ENCODE results near the gene FUBP1. TPM values are rescaled to one million over a fixed set of nuclear protein-coding genes. Genes with fewer than 3 reads are reported as not detected.

The FUBP1 gene
- total and polyA plus RNA-seq, 2 of the 8 experiments (the other 6 are each of a cell fraction or from before 2014, with no cell fraction given): 184 to 201 TPM

DNA sequence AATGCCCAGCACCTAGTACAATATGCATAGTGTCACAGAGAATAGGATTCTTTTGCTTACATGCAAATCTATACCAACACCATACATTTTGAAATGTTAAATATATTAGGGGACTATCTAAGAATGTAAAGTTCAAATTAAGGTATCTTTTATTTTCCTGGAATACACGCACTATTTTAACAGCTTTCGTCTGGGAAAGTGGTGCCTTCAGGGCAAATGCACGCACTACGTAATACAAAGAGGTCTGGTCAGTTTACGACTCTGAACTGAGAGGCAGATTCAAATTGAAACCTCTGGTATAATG is 931 bp downstream of the FUBP1 start:
- FAIRE-seq (no peak), DNase-seq (ENCODE audit: low read depth in 1 of 2, low spot score in 2 of 2) (no peak)
- Histone ChIP-seq H3K27ac (ENCODE audit: low read depth, low read length) (peak overlapping the region; percentile 98), H2AK5ac (ENCODE audit: low read depth, low read length) (no peak overlapping the region; the same call in 1 of the 2 replicates), H3K4me2 (ENCODE audit: insufficient read depth in 1 of 2, low read depth in 2 of 2, low read length in 2 of 2) (peak overlapping the region; percentile 73 to 78), H2BK12ac (ENCODE audit: low read depth, low read length) (no peak overlapping the region; the same call in 1 of the 2 replicates), H2BK15ac (ENCODE audit: low read length) (no peak overlapping the region), H4K8ac (ENCODE audit: extremely low read depth, insufficient read depth, low read length) (no peak overlapping the region), H4K20me1 (replicated peaks in 1 of 2; ENCODE audit: control insufficient read depth in 1 of 2, insufficient read depth in 2 of 2, low read length in 2 of 2) (peaks cover 14 to 26% of the 10 kb centered on the region in 2 experiments), H3K79me1 (ENCODE audit: low read depth, low read length) (no peaks in the 10 kb centered on the region; the same call in 1 of the 2 replicates), H3K36me3 (ENCODE audit: control insufficient read depth in 2 of 4, insufficient read depth in 4 of 4, low read length in 3 of 4) (peaks cover 0 to 36% (median 0%) of the 10 kb centered on the region in 4 experiments; a peak in 2 of 8 replicates), H3K9me3 (ENCODE audit: insufficient read depth in 2 of 2, low read depth in 1 of 2, low read length in 1 of 2) (no peaks in the 10 kb centered on the region), H3K18ac (ENCODE audit: extremely low read depth, low read length) (no peak overlapping the region), H3K4me1 (replicated peaks in 1 of 4; ENCODE audit: control insufficient read depth in 3 of 4, insufficient read depth in 4 of 4, low read length in 3 of 4) (peaks cover 0 to 15% (median 6%) of the 10 kb centered on the region in 4 experiments; a peak in 4 of 7 replicates), H3K23me2 (ENCODE audit: low read depth, low read length) (peaks cover 7% of the 10 kb centered on the region; the same call in 1 of the 2 replicates), H3K23ac (ENCODE audit: insufficient read length) (no peak overlapping the region), H4K5ac (ENCODE audit: insufficient read length, low read depth, low read length) (no peak overlapping the region), H2BK20ac (ENCODE audit: low read length) (no peak overlapping the region), H2AFZ (ENCODE audit: low read length) (no peak overlapping the region), H3K4ac (replicated peaks; ENCODE audit: insufficient read length, low read depth, low read length) (no peak overlapping the region), H3K79me2 (ENCODE audit: control insufficient read depth in 1 of 2, insufficient read depth in 2 of 2, low read length in 2 of 2) (peaks cover 47 to 95% of the 10 kb centered on the region in 2 experiments), H4K91ac (replicated peaks; ENCODE audit: insufficient read length, low read length) (no peak overlapping the region), H2BK120ac (replicated peaks; ENCODE audit: low read depth, low read length) (no peak overlapping the region), H3K27me3 (replicated peaks in 1 of 4; ENCODE audit: control insufficient read depth in 3 of 4, extremely low read depth in 1 of 4, insufficient read depth in 3 of 4, low read length in 3 of 4) (no peaks in the 10 kb centered on the region), H2BK5ac (ENCODE audit: low read depth, low read length) (peak overlapping the region; percentile 99; the same call in 1 of the 2 replicates), H3K9ac (replicated peaks in 1 of 4; ENCODE audit: extremely low read depth in 1 of 4, low read depth in 3 of 4, low read length in 3 of 4) (peak overlapping the region; percentile 100), H3K14ac (ENCODE audit: insufficient read length) (no peak overlapping the region), H3K56ac (replicated peaks; ENCODE audit: insufficient read length, low read depth, low read length) (no peak overlapping the region), H3K4me3 (ENCODE audit: extremely low read depth in 1 of 4, insufficient read depth in 2 of 4, low read depth in 3 of 4, low read length in 4 of 4) (peak overlapping the region; percentile 95 to 100 (median 99))
- WGBS, 2 experiments (ENCODE audit: extremely low coverage in 1 of 2, insufficient coverage in 1 of 2, insufficient read length in 1 of 2, insufficient replicate concordance in 2 of 2, low coverage in 1 of 2, low lambda C conversion rate in 2 of 2, missing lambda C conversion rate in 1 of 2): 0% methylated on average over 5 of the region's 5 CpGs; no CpG with 5 or more reads in 1 of the 2 experiments
- CTCF ChIA-PET (ENCODE audit: partially characterized antibody): interaction anchor here (0.8 to 3.5 kb wide), 5 partner anchors 9 to 136 kb away, joined by 3 to 20 read pairs (median 3); partner anchors contain the start of gene NEXN
- POLR2A ChIA-PET (ENCODE audit: partially characterized antibody): interaction anchor here (0.9 to 9.3 kb wide), 30 partner anchors 11 to 296 kb away, joined by 3 to 180 read pairs (median 5); partner anchors contain the start of genes DNAJB4, GIPC2, NEXN and ZZZ3
- TF ChIP-seq, protein P1, sequence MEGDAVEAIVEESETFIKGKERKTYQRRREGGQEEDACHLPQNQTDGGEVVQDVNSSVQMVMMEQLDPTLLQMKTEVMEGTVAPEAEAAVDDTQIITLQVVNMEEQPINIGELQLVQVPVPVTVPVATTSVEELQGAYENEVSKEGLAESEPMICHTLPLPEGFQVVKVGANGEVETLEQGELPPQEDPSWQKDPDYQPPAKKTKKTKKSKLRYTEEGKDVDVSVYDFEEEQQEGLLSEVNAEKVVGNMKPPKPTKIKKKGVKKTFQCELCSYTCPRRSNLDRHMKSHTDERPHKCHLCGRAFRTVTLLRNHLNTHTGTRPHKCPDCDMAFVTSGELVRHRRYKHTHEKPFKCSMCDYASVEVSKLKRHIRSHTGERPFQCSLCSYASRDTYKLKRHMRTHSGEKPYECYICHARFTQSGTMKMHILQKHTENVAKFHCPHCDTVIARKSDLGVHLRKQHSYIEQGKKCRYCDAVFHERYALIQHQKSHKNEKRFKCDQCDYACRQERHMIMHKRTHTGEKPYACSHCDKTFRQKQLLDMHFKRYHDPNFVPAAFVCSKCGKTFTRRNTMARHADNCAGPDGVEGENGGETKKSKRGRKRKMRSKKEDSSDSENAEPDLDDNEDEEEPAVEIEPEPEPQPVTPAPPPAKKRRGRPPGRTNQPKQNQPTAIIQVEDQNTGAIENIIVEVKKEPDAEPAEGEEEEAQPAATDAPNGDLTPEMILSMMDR (IDR thresholded peaks at IDR 0.05; ENCODE audit: control extremely low read depth in 1 of 3, insufficient read depth in 1 of 3, low read depth in 1 of 3, low read length in 3 of 3): no peak
- TF ChIP-seq SP2 (IDR thresholded peaks at IDR 0.05; ENCODE audit: low read length): no peak
- TF ChIP-seq MAFK (IDR thresholded peaks at IDR 0.05; ENCODE audit: low read depth, low read length): no peak
- no peak; the same call in 1 of the 2 replicates for TF ChIP-seq CHD1 (IDR thresholded peaks at IDR 0.05; ENCODE audit: low read depth, low read length)
- TF ChIP-seq, protein P2, sequence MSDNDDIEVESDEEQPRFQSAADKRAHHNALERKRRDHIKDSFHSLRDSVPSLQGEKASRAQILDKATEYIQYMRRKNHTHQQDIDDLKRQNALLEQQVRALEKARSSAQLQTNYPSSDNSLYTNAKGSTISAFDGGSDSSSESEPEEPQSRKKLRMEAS (IDR thresholded peaks at IDR 0.05): no peak

Measured in H1 (cell line).